K562 (cell line): ENCODE data around the gene GPRIN3. TPM values are rescaled to one million over a fixed set of nuclear protein-coding genes. Genes with fewer than 3 reads are reported as not detected.

Experiments
- ATAC-seq: fragments of 200-7000 bp; cut with Tn5 transposase; 3 replicates; pipeline ENCODE4 v1.9.1; 2020; ENCODE audit warnings: moderate library complexity
- BruUV-seq: library from RNA; stranded (reverse); fragments of 400-500 nt; replicated peaks from 2 replicates; lab custom pipeline; 2021; lab: Mats Ljungman, UMichigan
- CTCF ChIA-PET: fragments of 300-600 bp; formaldehyde crosslinking; extraction: SDS; loops from one replicate; lab custom pipeline; 2021; ENCODE audit warnings: low intra/inter-chr PET ratio; lab: Yijun Ruan, JAX
- POLR2A ChIA-PET: fragments of 300-600, 350-650 bp; sonication (Branson Sonifier 250); formaldehyde crosslinking; extraction: SDS; loops from one replicate; lab custom pipeline; 2021; ENCODE audit warnings: antibody characterized with exemption, inconsistent platforms; lab: Yijun Ruan, JAX
- DNase-seq, 4 experiments: peaks; one replicate each; pipeline versions ENCODE4 v3.0.0 to v3.0.0-alpha.2; 2011 to 2018; ENCODE audit warnings: low spot score in 3 of 4, mixed read lengths in 3 of 4; ENCODE audit errors: extremely low read depth in 1 of 4
- FAIRE-seq: peaks from 2 replicates; lab custom pipeline; 2011; peaks lifted over from hg19 to GRCh38; lab: Jason Lieb, UNC
- H2AFZ ChIP-seq: 2 replicates; pipeline ENCODE4 v1.6.0; 2011; ENCODE audit warnings: low read depth, low read length, control low read depth, inconsistent platforms
- H3K27ac ChIP-seq: fragments of 200-600 bp; 3 replicates; pipeline ENCODE4 v1.8.0; 2011; ENCODE audit warnings: low read depth, mild to moderate bottlenecking, control low read depth, inconsistent platforms, low read length, moderate library complexity, mixed read lengths; ENCODE audit errors: extremely low read depth
- H3K27me3 ChIP-seq, 2 experiments: fragments of 300-600 bp in 1 of 2; 2 replicates in 1 of 2; 3 replicates in 1 of 2; pipeline versions ENCODE4 v1.6.0 to v1.8.0; 2011; ENCODE audit warnings: inconsistent platforms in 2 of 2, low read length in 2 of 2, mild to moderate bottlenecking in 1 of 2, mixed read lengths in 1 of 2, moderate library complexity in 1 of 2; ENCODE audit not compliant: control insufficient read depth in 2 of 2, insufficient read depth in 2 of 2
- H3K36me3 ChIP-seq: fragments of 300-600 bp; 3 replicates; pipeline ENCODE4 v1.8.0; 2011; ENCODE audit warnings: mild to moderate bottlenecking, low read length, inconsistent platforms; ENCODE audit not compliant: control insufficient read depth, insufficient read depth
- H3K4me1 ChIP-seq, 2 experiments: fragments of 200-600 bp in 1 of 2; replicated peaks in 1 of 2; 2 replicates in 1 of 2; 3 replicates in 1 of 2; pipeline versions ENCODE4 v1.5.1 to v1.8.0; 2011; ENCODE audit warnings: inconsistent platforms in 2 of 2, low read length in 2 of 2, mild to moderate bottlenecking in 1 of 2, mixed read lengths in 1 of 2, moderate library complexity in 1 of 2; ENCODE audit not compliant: control insufficient read depth in 2 of 2, insufficient read depth in 2 of 2
- H3K4me2 ChIP-seq: 2 replicates; pipeline ENCODE4 v1.6.1; 2011; ENCODE audit warnings: low read length, control low read depth, inconsistent platforms, mixed read lengths; ENCODE audit not compliant: insufficient read depth
- H3K4me3 ChIP-seq: fragments of 200-600 bp; sonication (generic), shearing (Covaris generic); 2 replicates; pipeline ENCODE4 v1.5.1; 2016; ENCODE audit warnings: control low read depth, inconsistent platforms
- H3K79me2 ChIP-seq: fragments of 200-600 bp; 3 replicates; pipeline ENCODE4 v1.8.0; 2011; ENCODE audit warnings: low read length, inconsistent platforms; ENCODE audit not compliant: control insufficient read depth, insufficient read depth
- H3K9ac ChIP-seq, 2 experiments: 2 replicates each; pipeline versions ENCODE4 v1.6.0 to v1.6.1; 2011; ENCODE audit warnings: low read depth in 2 of 2, low read length in 2 of 2, control low read depth in 1 of 2, inconsistent platforms in 1 of 2, mild to moderate bottlenecking in 1 of 2, mixed read lengths in 1 of 2; ENCODE audit not compliant: insufficient read depth in 1 of 2
- H3K9me1 ChIP-seq: one replicate; pipeline ENCODE4 v1.6.0; 2011; ENCODE audit warnings: inconsistent platforms, mild to moderate bottlenecking, low read length, moderate library complexity; ENCODE audit not compliant: control insufficient read depth, insufficient read depth
- H3K9me3 ChIP-seq: replicated peaks from 2 replicates; pipeline ENCODE4 v1.5.1; 2011; ENCODE audit warnings: low read depth, low read length, inconsistent platforms; ENCODE audit not compliant: control insufficient read depth, insufficient read depth
- H4K20me1 ChIP-seq: replicated peaks from 2 replicates; pipeline ENCODE4 v1.6.1; 2011; ENCODE audit warnings: low read length, inconsistent platforms, mixed read lengths; ENCODE audit not compliant: control insufficient read depth, insufficient read depth
- ADNP ChIP-seq: fragments of 200-800 bp; sonication (Bioruptor generic); IDR thresholded peaks from 2 replicates; pipeline ENCODE4 v1.6.1; 2016; ENCODE audit warnings: missing genetic modification characterization, missing compliant biosample characterization
- ARNT ChIP-seq, 2 experiments: fragments of 450-650 bp; IDR thresholded peaks; 2 replicates each; pipeline ENCODE4 v1.6.1; 2016; ENCODE audit warnings: mild to moderate bottlenecking in 1 of 2
- CEBPG ChIP-seq, 3 experiments: fragments of 200-800 bp in 1 of 3; sonication (Bioruptor generic) in 1 of 3; sonication (generic) in 1 of 3; formaldehyde crosslinking in 1 of 3; IDR thresholded peaks in 2 of 3; conservative IDR thresholded peaks in 1 of 3; 2 replicates each; pipeline versions ENCODE4 v1.6.1 to v1.8.0; 2016 to 2022; ENCODE audit warnings: missing compliant biosample characterization in 2 of 3, missing genetic modification characterization in 2 of 3, mild to moderate bottlenecking in 1 of 3, missing genetic modification reagents in 1 of 3
- NBN ChIP-seq: fragments of 450-650 bp; IDR thresholded peaks from 2 replicates; pipeline ENCODE4 v1.6.1; 2016; ENCODE audit warnings: low read depth, mild to moderate bottlenecking
- RHOXF2B ChIP-seq: fragments of 250-450 bp; sonication (Bioruptor Pico); conservative IDR thresholded peaks from 2 replicates; pipeline ENCODE4 v1.5.1; 2021
- SMAD3 ChIP-seq: fragments of 450-650 bp; formaldehyde crosslinking; conservative IDR thresholded peaks from 2 replicates; pipeline ENCODE4 v1.4.0; 2020; ENCODE audit warnings: mild to moderate bottlenecking
- SMAD4 ChIP-seq: fragments of 250-450 bp; sonication (Bioruptor Pico); conservative IDR thresholded peaks from 2 replicates; pipeline ENCODE4 v1.8.0; 2021; ENCODE audit warnings: inconsistent platforms, mild to moderate bottlenecking, moderate library complexity
- SNIP1 ChIP-seq: fragments of 450-650 bp; IDR thresholded peaks from 2 replicates; pipeline ENCODE4 v1.7.1; 2017; ENCODE audit warnings: low read depth, mild to moderate bottlenecking
- SP2 ChIP-seq: IDR thresholded peaks from 2 replicates; pipeline ENCODE4 v1.6.1; 2011; ENCODE audit warnings: mild to moderate bottlenecking, low read depth, low read length, moderate library complexity; ENCODE audit not compliant: poor library complexity, severe bottlenecking; ENCODE audit errors: extremely low read depth
- XRCC4 ChIP-seq: IDR thresholded peaks from one replicate; pipeline ENCODE4 v1.6.1; 2011; ENCODE audit not compliant: insufficient read depth, insufficient read length; ENCODE audit errors: extremely low read depth
- ZBTB8A ChIP-seq: fragments of 450-650 bp; IDR thresholded peaks from 2 replicates; pipeline ENCODE4 v1.6.1; 2018; ENCODE audit warnings: mild to moderate bottlenecking, moderate library complexity; ENCODE audit not compliant: partially characterized antibody
- ZFP36 ChIP-seq: fragments of 150-350 bp; IDR thresholded peaks from 2 replicates; pipeline ENCODE4 v1.6.1; 2018; ENCODE audit warnings: low read length, low read depth; ENCODE audit not compliant: partially characterized antibody
- ZFPM2 ChIP-seq: fragments of 250-450 bp; sonication (Bioruptor Pico); IDR thresholded peaks from 2 replicates; pipeline ENCODE4 v1.5.1; 2022; ENCODE audit warnings: mild to moderate bottlenecking
- ZNF23 ChIP-seq: fragments of 250-450 bp; sonication (Bioruptor Pico); IDR thresholded peaks from 2 replicates; pipeline ENCODE4 v1.4.0; 2020; ENCODE audit warnings: mild to moderate bottlenecking
- ZNF253 ChIP-seq: fragments of 250-450 bp; sonication (Bioruptor Pico); conservative IDR thresholded peaks from 2 replicates; pipeline ENCODE4 v1.6.1; 2021; ENCODE audit warnings: mild to moderate bottlenecking
- ZNF778 ChIP-seq: fragments of 450-650 bp; formaldehyde crosslinking; IDR thresholded peaks from 2 replicates; pipeline ENCODE4 v1.4.0; 2020; ENCODE audit warnings: mild to moderate bottlenecking, moderate library complexity
- WGBS: fragments of 100-300 bp; shearing (Covaris generic); methylation state at CpG from one replicate; pipeline ENCODE4 v1.1.6; 2016; ENCODE audit warnings: low coverage, mixed read lengths; ENCODE audit not compliant: insufficient coverage; ENCODE audit errors: missing lambda C conversion rate; 5-methylcytosine and 5-hydroxymethylcytosine counted together
- in situ Hi-C: fragments of 300-500 bp; cut with MboI; formaldehyde crosslinking; loops from 4 replicates; pipeline ENCODE4 v1.15.0; 2018; ENCODE audit warnings: inconsistent platforms, mixed read lengths
- intact Hi-C: fragments of 100-400 bp; cut with micrococcal nuclease; formaldehyde crosslinking; loops from 2 replicates; pipeline ENCODE4 v1.14.2; 2022
- polyA plus RNA-seq, 8 experiments: library from polyadenylated mRNA; depleted of rRNA in 4 of 8; stranded (reverse) in 5 of 8; unstranded in 3 of 8; fragments of >200 nt; fragmentation: Nextera tagmentation in 2 of 8; fragmentation: Illumina TruSeq in 1 of 8; extraction: Ambion mirVana in 2 of 8; extraction: Trizol in 1 of 8; gene quantifications; 2 replicates each; pipeline versions ENCODE4 v1.2.1 to v1.2.3, GENCODE V29; 2011 to 2014; ENCODE audit warnings: inconsistent platforms in 1 of 8, missing spikeins in 1 of 8
- total RNA-seq, 7 experiments: library from RNA; depleted of rRNA in 6 of 7; stranded (reverse); fragments of >200 nt in 6 of 7; fragmentation: Illumina TruSeq in 2 of 7; extraction: Trizol in 2 of 7; gene quantifications; 2 replicates each; pipeline versions ENCODE4 v1.2.1 to v1.2.3, GENCODE V29; 2011 to 2021; ENCODE audit warnings: low replicate concordance in 1 of 7
- TF ChIP-seq, protein P1 (sequence below): IDR thresholded peaks from 3 replicates; pipeline ENCODE4 v1.6.1; 2011; ENCODE audit warnings: borderline replicate concordance, mild to moderate bottlenecking; ENCODE audit not compliant: insufficient read length, insufficient read depth
- TF ChIP-seq, protein P2 (sequence below): fragments of 450-650 bp; IDR thresholded peaks from 2 replicates; pipeline ENCODE4 v1.6.1; 2018; ENCODE audit warnings: mild to moderate bottlenecking, low read depth; ENCODE audit not compliant: partially characterized antibody
- TF ChIP-seq, protein P3 (sequence below): fragments of 450-650 bp; formaldehyde crosslinking; IDR thresholded peaks from 2 replicates; pipeline ENCODE4 v1.4.0; 2022; ENCODE audit warnings: mild to moderate bottlenecking, moderate library complexity

GPRIN3 gene
- total and polyA plus RNA-seq, 9 of the 15 experiments (the other 6 are each of a cell fraction or from before 2014, with no cell fraction given): 0.02 TPM; not detected in 8

DNA sequence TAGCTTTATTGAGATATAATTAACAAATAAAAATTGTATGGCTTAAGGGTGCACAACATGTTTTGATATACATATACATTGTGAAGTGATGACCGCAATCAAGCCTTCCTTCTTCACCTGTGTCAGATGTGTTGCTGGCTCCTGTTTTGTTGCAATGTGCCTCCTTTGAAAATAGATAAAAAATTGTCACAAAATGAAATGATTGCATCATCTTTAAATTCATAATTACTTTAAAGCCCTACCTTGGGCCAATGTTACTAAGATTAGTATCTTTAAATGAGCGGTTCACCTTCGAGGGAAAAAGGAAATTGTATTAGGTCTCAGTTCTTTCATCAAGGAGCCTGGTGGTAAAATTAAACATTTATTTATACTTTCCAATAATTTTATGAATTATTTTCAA, 77.3 kb downstream of the GPRIN3 start:
- Histone ChIP-seq H3K4me3 (no peak overlapping the region), H3K4me1 (no peaks in the 10 kb centered on the region), H3K27ac (no peak overlapping the region), H3K36me3 (no peaks in the 10 kb centered on the region), H3K9me1 (no peaks in the 10 kb centered on the region), H3K27me3 (no peaks in the 10 kb centered on the region), H2AFZ (no peak overlapping the region), H3K9me3 (no peaks in the 10 kb centered on the region), H3K4me2 (no peak overlapping the region), H4K20me1 (no peaks in the 10 kb centered on the region), H3K79me2 (no peaks in the 10 kb centered on the region), H3K9ac (no peak overlapping the region)
- ChIA-PET CTCF (no interaction called here), POLR2A (no interaction called here)
- intact Hi-C loops: no loop called here
- no peak for FAIRE-seq
- no TSS peak for BruUV-seq
- in situ Hi-C loops: no loop called here
- WGBS: 0% methylated on average over 3 of the region's 3 CpGs
- no peak for ATAC-seq
- no peak for DNase-seq
- TF ChIP-seq ARNT (IDR thresholded peaks at IDR 0.05) (no peak), ZBTB8A (no peak), ZFPM2 (CRISPR knock-in tag) (no peak), SNIP1 (no peak), SMAD4 (CRISPR knock-in tag) (no peak), ZFP36 (no peak), ZNF23 (no peak), XRCC4 (no peak), SMAD3 (no peak), ZNF253 (no peak), RHOXF2B (CRISPR knock-in tag) (no peak), SP2 (no peak), CEBPG (CRISPR knock-in tag; IDR thresholded peaks at IDR 0.05) (no peak), CEBPG (tag; conservative IDR thresholded peaks at IDR 0.05 in 1 of 2, IDR thresholded peaks at IDR 0.05 in 1 of 2) (peak in 1 of 2 experiments; percentile 89; a peak in 2 of 4 replicates), NBN (no peak), ZNF778 (CRISPR knock-in tag) (no peak), ADNP (tag) (no peak)
- TF ChIP-seq, protein P1, sequence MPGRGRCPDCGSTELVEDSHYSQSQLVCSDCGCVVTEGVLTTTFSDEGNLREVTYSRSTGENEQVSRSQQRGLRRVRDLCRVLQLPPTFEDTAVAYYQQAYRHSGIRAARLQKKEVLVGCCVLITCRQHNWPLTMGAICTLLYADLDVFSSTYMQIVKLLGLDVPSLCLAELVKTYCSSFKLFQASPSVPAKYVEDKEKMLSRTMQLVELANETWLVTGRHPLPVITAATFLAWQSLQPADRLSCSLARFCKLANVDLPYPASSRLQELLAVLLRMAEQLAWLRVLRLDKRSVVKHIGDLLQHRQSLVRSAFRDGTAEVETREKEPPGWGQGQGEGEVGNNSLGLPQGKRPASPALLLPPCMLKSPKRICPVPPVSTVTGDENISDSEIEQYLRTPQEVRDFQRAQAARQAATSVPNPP: no peak
- TF ChIP-seq, protein P2, sequence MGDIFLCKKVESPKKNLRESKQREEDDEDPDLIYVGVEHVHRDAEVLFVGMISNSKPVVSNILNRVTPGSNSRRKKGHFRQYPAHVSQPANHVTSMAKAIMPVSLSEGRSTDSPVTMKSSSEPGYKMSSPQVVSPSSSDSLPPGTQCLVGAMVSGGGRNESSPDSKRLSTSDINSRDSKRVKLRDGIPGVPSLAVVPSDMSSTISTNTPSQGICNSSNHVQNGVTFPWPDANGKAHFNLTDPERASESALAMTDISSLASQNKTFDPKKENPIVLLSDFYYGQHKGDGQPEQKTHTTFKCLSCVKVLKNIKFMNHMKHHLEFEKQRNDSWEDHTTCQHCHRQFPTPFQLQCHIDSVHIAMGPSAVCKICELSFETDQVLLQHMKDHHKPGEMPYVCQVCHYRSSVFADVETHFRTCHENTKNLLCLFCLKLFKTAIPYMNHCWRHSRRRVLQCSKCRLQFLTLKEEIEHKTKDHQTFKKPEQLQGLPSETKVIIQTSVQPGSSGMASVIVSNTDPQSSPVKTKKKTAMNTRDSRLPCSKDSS: no peak
- TF ChIP-seq, protein P3, sequence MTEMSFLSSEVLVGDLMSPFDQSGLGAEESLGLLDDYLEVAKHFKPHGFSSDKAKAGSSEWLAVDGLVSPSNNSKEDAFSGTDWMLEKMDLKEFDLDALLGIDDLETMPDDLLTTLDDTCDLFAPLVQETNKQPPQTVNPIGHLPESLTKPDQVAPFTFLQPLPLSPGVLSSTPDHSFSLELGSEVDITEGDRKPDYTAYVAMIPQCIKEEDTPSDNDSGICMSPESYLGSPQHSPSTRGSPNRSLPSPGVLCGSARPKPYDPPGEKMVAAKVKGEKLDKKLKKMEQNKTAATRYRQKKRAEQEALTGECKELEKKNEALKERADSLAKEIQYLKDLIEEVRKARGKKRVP (CRISPR knock-in tag): peak; percentile 25; the same call in 1 of the 2 replicates
